ENCODE results near the gene RALA.
"Not testable (repeated sequence)": the region's sequence is repeated elsewhere in the genome, so short reads cannot be mapped to it uniquely, and the experiment has no call there.

RALA gene

GRCh38 chr7:39683216-39683845 lies 60.0 kb downstream of the RALA start:
- Histone ChIP-seq H3K9me3 (ENCODE audit: control extremely low read depth in 1 of 5, control insufficient read depth in 4 of 5, insufficient read depth in 2 of 5, low read depth in 1 of 5, low read length in 4 of 5) (no peaks in the 10 kb centered on the region), H3K4me1 (ENCODE audit: control extremely low read depth in 1 of 4, control insufficient read depth in 4 of 4, insufficient read depth in 4 of 4, low read length in 3 of 4) (peaks cover 7 to 29% (median 20%) of the 10 kb centered on the region in 4 experiments), H3K27me3 (replicated peaks in 2 of 5; ENCODE audit: control insufficient read depth in 4 of 5, insufficient read depth in 5 of 5, low read length in 4 of 5) (no peaks in the 10 kb centered on the region), H3K36me3 (ENCODE audit: control insufficient read depth in 4 of 4, insufficient read depth in 4 of 4, low read length in 3 of 4) (peaks cover 0 to 5% (median 2%) of the 10 kb centered on the region in 4 experiments), H3K4me3 (ENCODE audit: control insufficient read depth in 1 of 7, extremely low read depth in 1 of 7, insufficient read depth in 4 of 7, low read depth in 2 of 7, low read length in 6 of 7) (peak overlapping the region in 1 of 7 experiments; percentile 16), H3K27ac (ENCODE audit: insufficient read depth in 1 of 2, low read depth in 1 of 2, low read length in 2 of 2, poor library complexity in 1 of 2, severe bottlenecking in 2 of 2) (peak overlapping the region in 1 of 2 experiments; percentile 34)
- CTCF ChIA-PET: interaction anchor here (0.7 to 1.6 kb wide), 5 partner anchors 9 to 103 kb away, joined by 3 to 8 read pairs (median 3); no protein-coding TSS in a partner anchor
- WGBS (ENCODE audit: insufficient coverage): 80% methylated on average over 2 of the region's 2 CpGs
- DNase-seq: peak in 2 of 3 donors; percentile 22 to 42
- POLR2A ChIA-PET: no interaction called here

- no peaks in the 10 kb centered on the region for H3K27me3 ChIP-seq (replicated peaks in 2 of 5; ENCODE audit: control insufficient read depth in 4 of 5, insufficient read depth in 5 of 5, low read length in 4 of 5)
- WGBS (ENCODE audit: insufficient coverage): 100% methylated on average over 2 of the region's 3 CpGs
- H3K9me3 ChIP-seq (ENCODE audit: control extremely low read depth in 1 of 5, control insufficient read depth in 4 of 5, insufficient read depth in 2 of 5, low read depth in 1 of 5, low read length in 4 of 5): no peaks in the 10 kb centered on the region
- ChIA-PET CTCF (no interaction called here), POLR2A (no interaction called here)
- no peak overlapping the region for H3K4me3 ChIP-seq (ENCODE audit: control insufficient read depth in 1 of 7, extremely low read depth in 1 of 7, insufficient read depth in 4 of 7, low read depth in 2 of 7, low read length in 6 of 7)
- peaks cover 6 to 29% (median 17%) of the 10 kb centered on the region in 4 experiments for H3K4me1 ChIP-seq (ENCODE audit: control extremely low read depth in 1 of 4, control insufficient read depth in 4 of 4, insufficient read depth in 4 of 4, low read length in 3 of 4)
- DNase-seq: no peak
- H3K27ac ChIP-seq (ENCODE audit: insufficient read depth in 1 of 2, low read depth in 1 of 2, low read length in 2 of 2, poor library complexity in 1 of 2, severe bottlenecking in 2 of 2): no peak overlapping the region
- H3K36me3 ChIP-seq (ENCODE audit: control insufficient read depth in 4 of 4, insufficient read depth in 4 of 4, low read length in 3 of 4): peaks cover 3 to 23% (median 14%) of the 10 kb centered on the region in 4 experiments
Measured at GRCh38 chr7:39686261-39686924, 63.0 kb downstream of the RALA start.

GRCh38 chr7:39688611-39689480 lies 65.5 kb downstream of the RALA start:
- H3K36me3 ChIP-seq (ENCODE audit: control insufficient read depth in 4 of 4, insufficient read depth in 4 of 4, low read length in 3 of 4): peaks cover 14 to 38% (median 28%) of the 10 kb centered on the region in 4 experiments
- peak; percentile 25 to 93 (median 90) for DNase-seq
- CTCF ChIA-PET: interaction anchor here (0.6 to 0.8 kb wide), 2 partner anchors 19 kb away, joined by 4 read pairs; no protein-coding TSS in a partner anchor
- peaks cover under 1 to 11% (median 5%) of the 10 kb centered on the region in 4 experiments for H3K4me1 ChIP-seq (ENCODE audit: control extremely low read depth in 1 of 4, control insufficient read depth in 4 of 4, insufficient read depth in 4 of 4, low read length in 3 of 4)
- H3K9me3 ChIP-seq (ENCODE audit: control extremely low read depth in 1 of 5, control insufficient read depth in 4 of 5, insufficient read depth in 2 of 5, low read depth in 1 of 5, low read length in 4 of 5): no peaks in the 10 kb centered on the region
- 100% methylated on average over 1 of the region's 9 CpGs for WGBS (ENCODE audit: insufficient coverage)
- H3K27ac ChIP-seq (ENCODE audit: insufficient read depth in 1 of 2, low read depth in 1 of 2, low read length in 2 of 2, poor library complexity in 1 of 2, severe bottlenecking in 2 of 2): no peak overlapping the region
- H3K4me3 ChIP-seq (ENCODE audit: control insufficient read depth in 1 of 7, extremely low read depth in 1 of 7, insufficient read depth in 4 of 7, low read depth in 2 of 7, low read length in 6 of 7): no peak overlapping the region
- POLR2A ChIA-PET: interaction anchor here (0.6 kb wide), 3 partner anchors 15 to 66 kb away, joined by 3 to 6 read pairs (median 4); partner anchors contain the start of gene RALA
- H3K27me3 ChIP-seq (replicated peaks in 2 of 5; ENCODE audit: control insufficient read depth in 4 of 5, insufficient read depth in 5 of 5, low read length in 4 of 5): no peaks in the 10 kb centered on the region

- H3K27ac ChIP-seq (ENCODE audit: insufficient read depth in 1 of 2, low read depth in 1 of 2, low read length in 2 of 2, poor library complexity in 1 of 2, severe bottlenecking in 2 of 2): no peak overlapping the region
- CTCF ChIA-PET: interaction anchor here (1.3 to 2.0 kb wide), 2 partner anchors 10 to 18 kb away, joined by 3 to 4 read pairs; no protein-coding TSS in a partner anchor
- no peaks in the 10 kb centered on the region for H3K9me3 ChIP-seq (ENCODE audit: control extremely low read depth in 1 of 5, control insufficient read depth in 4 of 5, insufficient read depth in 2 of 5, low read depth in 1 of 5, low read length in 4 of 5)
- H3K27me3 ChIP-seq (replicated peaks in 2 of 5; ENCODE audit: control insufficient read depth in 4 of 5, insufficient read depth in 5 of 5, low read length in 4 of 5): no peaks in the 10 kb centered on the region
- H3K4me1 ChIP-seq (ENCODE audit: control extremely low read depth in 1 of 4, control insufficient read depth in 4 of 4, insufficient read depth in 4 of 4, low read length in 3 of 4): peaks cover 0 to 9% (median 4%) of the 10 kb centered on the region in 4 experiments
- peaks cover 20 to 49% (median 33%) of the 10 kb centered on the region in 4 experiments for H3K36me3 ChIP-seq (ENCODE audit: control insufficient read depth in 4 of 4, insufficient read depth in 4 of 4, low read length in 3 of 4)
- WGBS (ENCODE audit: insufficient coverage): no CpG with 5 or more reads among the region's 2 CpGs
- DNase-seq: no peak
- POLR2A ChIA-PET: no interaction called here
- H3K4me3 ChIP-seq (ENCODE audit: control insufficient read depth in 1 of 7, extremely low read depth in 1 of 7, insufficient read depth in 4 of 7, low read depth in 2 of 7, low read length in 6 of 7): no peak overlapping the region
Measured at GRCh38 chr7:39691821-39692220, 68.4 kb downstream of the RALA start.

GRCh38 chr7:39693086-39693485 lies 69.7 kb downstream of the RALA start:
- H3K4me3 ChIP-seq (ENCODE audit: control insufficient read depth in 1 of 7, extremely low read depth in 1 of 7, insufficient read depth in 4 of 7, low read depth in 2 of 7, low read length in 6 of 7); H3K27ac ChIP-seq (ENCODE audit: insufficient read depth in 1 of 2, low read depth in 1 of 2, low read length in 2 of 2, poor library complexity in 1 of 2, severe bottlenecking in 2 of 2); CTCF ChIA-PET; H3K9me3 ChIP-seq (ENCODE audit: control extremely low read depth in 1 of 5, control insufficient read depth in 4 of 5, insufficient read depth in 2 of 5, low read depth in 1 of 5, low read length in 4 of 5); H3K27me3 ChIP-seq (replicated peaks in 2 of 5; ENCODE audit: control insufficient read depth in 4 of 5, insufficient read depth in 5 of 5, low read length in 4 of 5); DNase-seq: not testable (repeated sequence)
- POLR2A ChIA-PET: interaction anchor here (0.6 kb wide), 1 partner anchor 354 kb away, joined by 3 read pairs; no protein-coding TSS in a partner anchor
- no CpG with 5 or more reads among the region's 4 CpGs for WGBS (ENCODE audit: insufficient coverage)
- H3K4me1 ChIP-seq (ENCODE audit: control extremely low read depth in 1 of 4, control insufficient read depth in 4 of 4, insufficient read depth in 4 of 4, low read length in 3 of 4): peaks cover 2 to 12% (median 7%) of the 10 kb centered on the region in 4 experiments
- peaks cover 15 to 58% (median 39%) of the 10 kb centered on the region in 4 experiments for H3K36me3 ChIP-seq (ENCODE audit: control insufficient read depth in 4 of 4, insufficient read depth in 4 of 4, low read length in 3 of 4)

- WGBS (ENCODE audit: insufficient coverage): no CpG with 5 or more reads among the region's 2 CpGs
- DNase-seq: no peak
- CTCF ChIA-PET: no interaction called here
- no peaks in the 10 kb centered on the region for H3K9me3 ChIP-seq (ENCODE audit: control extremely low read depth in 1 of 5, control insufficient read depth in 4 of 5, insufficient read depth in 2 of 5, low read depth in 1 of 5, low read length in 4 of 5)
- H3K27ac ChIP-seq (ENCODE audit: insufficient read depth in 1 of 2, low read depth in 1 of 2, low read length in 2 of 2, poor library complexity in 1 of 2, severe bottlenecking in 2 of 2): no peak overlapping the region
- no peak overlapping the region for H3K4me3 ChIP-seq (ENCODE audit: control insufficient read depth in 1 of 7, extremely low read depth in 1 of 7, insufficient read depth in 4 of 7, low read depth in 2 of 7, low read length in 6 of 7)
- H3K36me3 ChIP-seq (ENCODE audit: control insufficient read depth in 4 of 4, insufficient read depth in 4 of 4, low read length in 3 of 4): peaks cover 15 to 55% (median 38%) of the 10 kb centered on the region in 4 experiments
- POLR2A ChIA-PET: no interaction called here
- H3K27me3 ChIP-seq (replicated peaks in 2 of 5; ENCODE audit: control insufficient read depth in 4 of 5, insufficient read depth in 5 of 5, low read length in 4 of 5): no peaks in the 10 kb centered on the region
- H3K4me1 ChIP-seq (ENCODE audit: control extremely low read depth in 1 of 4, control insufficient read depth in 4 of 4, insufficient read depth in 4 of 4, low read length in 3 of 4): peaks cover 5 to 14% (median 8%) of the 10 kb centered on the region in 4 experiments
Measured at GRCh38 chr7:39693812-39694211, 70.4 kb downstream of the RALA start.

All from common myeloid progenitor, CD34-positive (primary cell).